ENCODE measurements around the gene EPS8L3. TPM values are rescaled to one million over a fixed set of nuclear protein-coding genes. Genes with fewer than 3 reads are reported as not detected.

The EPS8L3 gene
- total RNA-seq, 1 experiment from 2014 or later, result not detected

GRCh38 chr1:109721042-109721441, 42.7 kb downstream of the EPS8L3 start:
- no peak for DNase-seq
- Histone ChIP-seq H3K4me2 (ENCODE audit: low read depth, low read length, poor library complexity, severe bottlenecking) (no peak overlapping the region), H3K27me3 (ENCODE audit: low read length) (no peaks in the 10 kb centered on the region), H3K9me2 (replicated peaks; ENCODE audit: insufficient read depth, low read length) (no peaks in the 10 kb centered on the region), H3K36me3 (ENCODE audit: insufficient read depth, low read length) (no peaks in the 10 kb centered on the region), H3K4me3 (ENCODE audit: low read length) (no peak overlapping the region), H2AFZ (ENCODE audit: low read length) (no peak overlapping the region), H3K9me3 (ENCODE audit: low read length) (no peaks in the 10 kb centered on the region), H3K4me1 (ENCODE audit: low read length) (peaks cover 18% of the 10 kb centered on the region), H3K79me2 (ENCODE audit: low read length) (no peaks in the 10 kb centered on the region), H4K20me1 (ENCODE audit: insufficient read depth, low read depth, low read length) (no peaks in the 10 kb centered on the region), H3K27ac (ENCODE audit: low read length) (no peak overlapping the region), H3K9ac (ENCODE audit: low read length) (no peak overlapping the region)

- peaks cover 18% of the 10 kb centered on the region for H3K4me1 ChIP-seq (ENCODE audit: low read length)
- peak overlapping the region; percentile 15 for H3K4me2 ChIP-seq (ENCODE audit: low read depth, low read length, poor library complexity, severe bottlenecking)
- no peaks in the 10 kb centered on the region for H4K20me1 ChIP-seq (ENCODE audit: insufficient read depth, low read depth, low read length)
- no peak overlapping the region for H3K27ac ChIP-seq (ENCODE audit: low read length)
- no peaks in the 10 kb centered on the region for H3K27me3 ChIP-seq (ENCODE audit: low read length)
- H3K79me2 ChIP-seq (ENCODE audit: low read length), result no peaks in the 10 kb centered on the region
- no peak overlapping the region for H2AFZ ChIP-seq (ENCODE audit: low read length)
- H3K36me3 ChIP-seq (ENCODE audit: insufficient read depth, low read length), result no peaks in the 10 kb centered on the region
- H3K4me3 ChIP-seq (ENCODE audit: low read length), result no peak overlapping the region
- no peaks in the 10 kb centered on the region for H3K9me2 ChIP-seq (replicated peaks; ENCODE audit: insufficient read depth, low read length)
- H3K9ac ChIP-seq (ENCODE audit: low read length), result no peak overlapping the region
- H3K9me3 ChIP-seq (ENCODE audit: low read length), result no peaks in the 10 kb centered on the region
- peak; percentile 64 for DNase-seq
Measured at GRCh38 chr1:109719337-109719837, 44.3 kb downstream of the EPS8L3 start.

- H3K79me2 ChIP-seq (ENCODE audit: low read length), result no peaks in the 10 kb centered on the region
- H4K20me1 ChIP-seq (ENCODE audit: insufficient read depth, low read depth, low read length), result no peaks in the 10 kb centered on the region
- no peaks in the 10 kb centered on the region for H3K9me3 ChIP-seq (ENCODE audit: low read length)
- no peaks in the 10 kb centered on the region for H3K9me2 ChIP-seq (replicated peaks; ENCODE audit: insufficient read depth, low read length)
- no peak overlapping the region for H3K9ac ChIP-seq (ENCODE audit: low read length)
- peaks cover 18% of the 10 kb centered on the region for H3K4me1 ChIP-seq (ENCODE audit: low read length)
- no peak overlapping the region for H3K4me3 ChIP-seq (ENCODE audit: low read length)
- H3K4me2 ChIP-seq (ENCODE audit: low read depth, low read length, poor library complexity, severe bottlenecking), result no peak overlapping the region
- H2AFZ ChIP-seq (ENCODE audit: low read length), result no peak overlapping the region
- no peaks in the 10 kb centered on the region for H3K36me3 ChIP-seq (ENCODE audit: insufficient read depth, low read length)
- DNase-seq, result peak; percentile 42
- H3K27ac ChIP-seq (ENCODE audit: low read length), result no peak overlapping the region
- H3K27me3 ChIP-seq (ENCODE audit: low read length), result no peaks in the 10 kb centered on the region
Measured at GRCh38 chr1:109718495-109718894, 45.2 kb downstream of the EPS8L3 start.

DNA sequence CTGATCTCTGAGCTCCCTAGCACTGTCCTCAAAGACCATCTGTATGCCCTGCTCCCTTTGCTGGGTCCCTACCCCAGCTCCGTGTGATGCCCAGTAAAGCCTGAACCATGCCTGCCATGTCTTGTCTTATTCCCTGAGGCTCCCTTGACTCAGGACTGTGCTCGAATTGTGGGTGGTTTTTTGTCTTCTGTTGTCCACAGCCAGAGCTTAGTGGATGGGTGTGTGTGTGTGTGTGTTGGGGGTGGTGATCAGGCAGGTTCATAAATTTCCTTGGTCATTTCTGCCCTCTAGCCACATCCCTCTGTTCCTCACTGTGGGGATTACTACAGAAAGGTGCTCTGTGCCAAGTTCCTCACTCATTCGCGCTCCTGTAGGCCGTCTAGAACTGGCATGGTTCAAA, 46.0 kb downstream of the EPS8L3 start:
- Histone ChIP-seq H3K4me1 (ENCODE audit: low read length) (peaks cover 18% of the 10 kb centered on the region), H2AFZ (ENCODE audit: low read length) (no peak overlapping the region), H3K4me2 (ENCODE audit: low read depth, low read length, poor library complexity, severe bottlenecking) (no peak overlapping the region), H3K9ac (ENCODE audit: low read length) (no peak overlapping the region), H3K36me3 (ENCODE audit: insufficient read depth, low read length) (no peaks in the 10 kb centered on the region), H3K27me3 (ENCODE audit: low read length) (no peaks in the 10 kb centered on the region), H3K9me2 (replicated peaks; ENCODE audit: insufficient read depth, low read length) (no peaks in the 10 kb centered on the region), H3K4me3 (ENCODE audit: low read length) (no peak overlapping the region), H3K9me3 (ENCODE audit: low read length) (no peaks in the 10 kb centered on the region), H4K20me1 (ENCODE audit: insufficient read depth, low read depth, low read length) (no peaks in the 10 kb centered on the region), H3K27ac (ENCODE audit: low read length) (no peak overlapping the region), H3K79me2 (ENCODE audit: low read length) (no peaks in the 10 kb centered on the region)
- no peak for DNase-seq

GRCh38 chr1:109716570-109717090, 47.1 kb downstream of the EPS8L3 start:
- H3K9me2 ChIP-seq (replicated peaks; ENCODE audit: insufficient read depth, low read length), result no peaks in the 10 kb centered on the region
- no peak overlapping the region for H3K4me3 ChIP-seq (ENCODE audit: low read length)
- no peak overlapping the region for H3K9ac ChIP-seq (ENCODE audit: low read length)
- H3K9me3 ChIP-seq (ENCODE audit: low read length), result no peaks in the 10 kb centered on the region
- no peak overlapping the region for H3K4me2 ChIP-seq (ENCODE audit: low read depth, low read length, poor library complexity, severe bottlenecking)
- no peaks in the 10 kb centered on the region for H3K36me3 ChIP-seq (ENCODE audit: insufficient read depth, low read length)
- H2AFZ ChIP-seq (ENCODE audit: low read length), result no peak overlapping the region
- H4K20me1 ChIP-seq (ENCODE audit: insufficient read depth, low read depth, low read length), result no peaks in the 10 kb centered on the region
- H3K27me3 ChIP-seq (ENCODE audit: low read length), result no peaks in the 10 kb centered on the region
- H3K79me2 ChIP-seq (ENCODE audit: low read length), result no peaks in the 10 kb centered on the region
- no peak overlapping the region for H3K27ac ChIP-seq (ENCODE audit: low read length)
- DNase-seq, result no peak
- H3K4me1 ChIP-seq (ENCODE audit: low read length), result peaks cover 18% of the 10 kb centered on the region

GRCh38 chr1:109716121-109716520, 47.6 kb downstream of the EPS8L3 start:
- Histone ChIP-seq H3K79me2 (ENCODE audit: low read length) (no peaks in the 10 kb centered on the region), H3K4me2 (ENCODE audit: low read depth, low read length, poor library complexity, severe bottlenecking) (no peak overlapping the region), H2AFZ (ENCODE audit: low read length) (no peak overlapping the region), H3K9me3 (ENCODE audit: low read length) (no peaks in the 10 kb centered on the region), H3K9me2 (replicated peaks; ENCODE audit: insufficient read depth, low read length) (no peaks in the 10 kb centered on the region), H3K4me3 (ENCODE audit: low read length) (no peak overlapping the region), H3K27me3 (ENCODE audit: low read length) (no peaks in the 10 kb centered on the region), H3K27ac (ENCODE audit: low read length) (no peak overlapping the region), H3K9ac (ENCODE audit: low read length) (no peak overlapping the region), H3K36me3 (ENCODE audit: insufficient read depth, low read length) (no peaks in the 10 kb centered on the region), H3K4me1 (ENCODE audit: low read length) (peaks cover 18% of the 10 kb centered on the region), H4K20me1 (ENCODE audit: insufficient read depth, low read depth, low read length) (no peaks in the 10 kb centered on the region)
- peak; percentile 27 for DNase-seq

- Histone ChIP-seq H2AFZ (ENCODE audit: low read length) (no peak overlapping the region), H3K4me2 (ENCODE audit: low read depth, low read length, poor library complexity, severe bottlenecking) (no peak overlapping the region), H3K4me1 (ENCODE audit: low read length) (peaks cover 14% of the 10 kb centered on the region), H3K27me3 (ENCODE audit: low read length) (no peaks in the 10 kb centered on the region), H3K9me2 (replicated peaks; ENCODE audit: insufficient read depth, low read length) (no peaks in the 10 kb centered on the region), H3K9ac (ENCODE audit: low read length) (no peak overlapping the region), H4K20me1 (ENCODE audit: insufficient read depth, low read depth, low read length) (no peaks in the 10 kb centered on the region), H3K27ac (ENCODE audit: low read length) (no peak overlapping the region), H3K4me3 (ENCODE audit: low read length) (no peak overlapping the region), H3K36me3 (ENCODE audit: insufficient read depth, low read length) (no peaks in the 10 kb centered on the region), H3K9me3 (ENCODE audit: low read length) (no peaks in the 10 kb centered on the region), H3K79me2 (ENCODE audit: low read length) (no peaks in the 10 kb centered on the region)
- DNase-seq, result peak; percentile 32
Measured at GRCh38 chr1:109714661-109715372, 48.9 kb downstream of the EPS8L3 start.

DNA sequence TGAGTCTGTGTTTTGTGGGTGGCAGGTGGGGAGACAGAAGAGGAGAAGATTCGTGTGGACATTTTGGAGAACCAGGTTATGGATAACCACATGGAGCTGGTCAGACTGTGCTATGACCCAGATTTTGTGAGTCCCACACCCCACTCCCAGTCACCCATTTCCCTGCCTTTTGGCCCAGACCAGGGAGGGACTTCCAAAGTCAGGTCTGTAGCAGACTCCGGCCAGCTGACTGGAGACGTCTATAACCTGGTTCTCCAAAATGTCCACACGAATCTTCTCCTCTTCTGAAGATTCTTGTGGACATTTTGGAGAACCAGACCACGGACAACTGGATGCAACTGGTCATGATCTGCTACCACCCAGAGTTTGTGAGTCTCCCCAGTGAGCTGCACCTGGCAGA, 50.1 kb downstream of the EPS8L3 start:
- Histone ChIP-seq H3K4me1 (ENCODE audit: low read length) (peaks cover 2% of the 10 kb centered on the region), H3K36me3 (ENCODE audit: insufficient read depth, low read length) (no peaks in the 10 kb centered on the region; the same call in 1 of the 2 replicates), H3K4me3 (ENCODE audit: low read length) (no peak overlapping the region), H3K9ac (ENCODE audit: low read length) (no peak overlapping the region), H2AFZ (ENCODE audit: low read length) (no peak overlapping the region), H3K4me2 (ENCODE audit: low read depth, low read length, poor library complexity, severe bottlenecking) (no peak overlapping the region), H4K20me1 (ENCODE audit: insufficient read depth, low read depth, low read length) (no peaks in the 10 kb centered on the region), H3K9me2 (replicated peaks; ENCODE audit: insufficient read depth, low read length) (no peaks in the 10 kb centered on the region), H3K27ac (ENCODE audit: low read length) (no peak overlapping the region), H3K79me2 (ENCODE audit: low read length) (no peaks in the 10 kb centered on the region), H3K27me3 (ENCODE audit: low read length) (no peaks in the 10 kb centered on the region), H3K9me3 (ENCODE audit: low read length) (no peaks in the 10 kb centered on the region)
- no peak for DNase-seq
